ENCODE results near the gene ZBTB20.
A peak's percentile ranks its signal among the peaks of the same experiment; 100 is the strongest.

Gene ZBTB20

GRCh38 chr3:114551770-114552526 lies 595.1 kb downstream of the ZBTB20 start:
- Histone ChIP-seq H3K27me3 (ENCODE audit: insufficient read depth, poor library complexity, severe bottlenecking) (no peaks in the 10 kb centered on the region), H3K4me3 (replicated peaks; ENCODE audit: insufficient read depth, low read length) (no peak overlapping the region), H3K27ac (replicated peaks) (no peak overlapping the region)
- DNase-seq (ENCODE audit: low read depth in 1 of 2, low spot score in 1 of 2) = no peak
- TF ChIP-seq, protein P1, sequence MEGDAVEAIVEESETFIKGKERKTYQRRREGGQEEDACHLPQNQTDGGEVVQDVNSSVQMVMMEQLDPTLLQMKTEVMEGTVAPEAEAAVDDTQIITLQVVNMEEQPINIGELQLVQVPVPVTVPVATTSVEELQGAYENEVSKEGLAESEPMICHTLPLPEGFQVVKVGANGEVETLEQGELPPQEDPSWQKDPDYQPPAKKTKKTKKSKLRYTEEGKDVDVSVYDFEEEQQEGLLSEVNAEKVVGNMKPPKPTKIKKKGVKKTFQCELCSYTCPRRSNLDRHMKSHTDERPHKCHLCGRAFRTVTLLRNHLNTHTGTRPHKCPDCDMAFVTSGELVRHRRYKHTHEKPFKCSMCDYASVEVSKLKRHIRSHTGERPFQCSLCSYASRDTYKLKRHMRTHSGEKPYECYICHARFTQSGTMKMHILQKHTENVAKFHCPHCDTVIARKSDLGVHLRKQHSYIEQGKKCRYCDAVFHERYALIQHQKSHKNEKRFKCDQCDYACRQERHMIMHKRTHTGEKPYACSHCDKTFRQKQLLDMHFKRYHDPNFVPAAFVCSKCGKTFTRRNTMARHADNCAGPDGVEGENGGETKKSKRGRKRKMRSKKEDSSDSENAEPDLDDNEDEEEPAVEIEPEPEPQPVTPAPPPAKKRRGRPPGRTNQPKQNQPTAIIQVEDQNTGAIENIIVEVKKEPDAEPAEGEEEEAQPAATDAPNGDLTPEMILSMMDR (IDR thresholded peaks at IDR 0.05; ENCODE audit: insufficient read depth, low read length) = no peak
- peak; percentile 10; the same call in 1 of the 2 replicates for TF ChIP-seq SPI1 (IDR thresholded peaks at IDR 0.05; ENCODE audit: borderline replicate concordance, low read depth)

- no peak for DNase-seq (ENCODE audit: low read depth in 1 of 2, low spot score in 1 of 2)
- no peak for TF ChIP-seq GABPA (IDR thresholded peaks at IDR 0.05; ENCODE audit: low read depth)
- no peak for TF ChIP-seq REST (IDR thresholded peaks at IDR 0.05; ENCODE audit: insufficient replicate concordance, low read depth)
- TF ChIP-seq SPI1 (IDR thresholded peaks at IDR 0.05; ENCODE audit: borderline replicate concordance, low read depth) = no peak
- TF ChIP-seq, protein P1 (IDR thresholded peaks at IDR 0.05; ENCODE audit: insufficient read depth, low read length) = no peak
- TF ChIP-seq POLR2AphosphoS5 (IDR thresholded peaks at IDR 0.05; ENCODE audit: low read depth) = no peak
- Histone ChIP-seq H3K27me3 (ENCODE audit: insufficient read depth, poor library complexity, severe bottlenecking) (no peaks in the 10 kb centered on the region), H3K27ac (replicated peaks) (no peak overlapping the region), H3K4me3 (replicated peaks; ENCODE audit: insufficient read depth, low read length) (no peak overlapping the region)
Measured at GRCh38 chr3:114550165-114550564, 596.9 kb downstream of the ZBTB20 start.

- TF ChIP-seq, protein P1 (IDR thresholded peaks at IDR 0.05; ENCODE audit: insufficient read depth, low read length) = no peak
- no peak for TF ChIP-seq POLR2AphosphoS5 (IDR thresholded peaks at IDR 0.05; ENCODE audit: low read depth)
- TF ChIP-seq GABPA (IDR thresholded peaks at IDR 0.05; ENCODE audit: low read depth) = no peak
- no peak for TF ChIP-seq REST (IDR thresholded peaks at IDR 0.05; ENCODE audit: insufficient replicate concordance, low read depth)
- TF ChIP-seq SPI1 (IDR thresholded peaks at IDR 0.05; ENCODE audit: borderline replicate concordance, low read depth) = no peak
- H3K27me3 ChIP-seq (ENCODE audit: insufficient read depth, poor library complexity, severe bottlenecking) = no peaks in the 10 kb centered on the region
- no peak for DNase-seq (ENCODE audit: low read depth in 1 of 2, low spot score in 1 of 2)
- H3K4me3 ChIP-seq (replicated peaks; ENCODE audit: insufficient read depth, low read length) = no peak overlapping the region
- no peak overlapping the region for H3K27ac ChIP-seq (replicated peaks)
Measured at GRCh38 chr3:114545193-114545592, 601.9 kb downstream of the ZBTB20 start.

- TF ChIP-seq SPI1 (IDR thresholded peaks at IDR 0.05; ENCODE audit: borderline replicate concordance, low read depth) = no peak
- TF ChIP-seq REST (IDR thresholded peaks at IDR 0.05; ENCODE audit: insufficient replicate concordance, low read depth) = no peak
- TF ChIP-seq GABPA (IDR thresholded peaks at IDR 0.05; ENCODE audit: low read depth) = no peak
- TF ChIP-seq, protein P1 (IDR thresholded peaks at IDR 0.05; ENCODE audit: insufficient read depth, low read length) = no peak
- TF ChIP-seq POLR2AphosphoS5 (IDR thresholded peaks at IDR 0.05; ENCODE audit: low read depth) = no peak
- Histone ChIP-seq H3K27me3 (ENCODE audit: insufficient read depth, poor library complexity, severe bottlenecking) (no peaks in the 10 kb centered on the region), H3K4me3 (replicated peaks; ENCODE audit: insufficient read depth, low read length) (no peak overlapping the region), H3K27ac (replicated peaks) (no peak overlapping the region)
- DNase-seq (ENCODE audit: low read depth in 1 of 2, low spot score in 1 of 2) = no peak
Measured at GRCh38 chr3:114542359-114542758, 604.7 kb downstream of the ZBTB20 start.
